ENCODE data around the gene FOXL1.

FOXL1 gene

DNA sequence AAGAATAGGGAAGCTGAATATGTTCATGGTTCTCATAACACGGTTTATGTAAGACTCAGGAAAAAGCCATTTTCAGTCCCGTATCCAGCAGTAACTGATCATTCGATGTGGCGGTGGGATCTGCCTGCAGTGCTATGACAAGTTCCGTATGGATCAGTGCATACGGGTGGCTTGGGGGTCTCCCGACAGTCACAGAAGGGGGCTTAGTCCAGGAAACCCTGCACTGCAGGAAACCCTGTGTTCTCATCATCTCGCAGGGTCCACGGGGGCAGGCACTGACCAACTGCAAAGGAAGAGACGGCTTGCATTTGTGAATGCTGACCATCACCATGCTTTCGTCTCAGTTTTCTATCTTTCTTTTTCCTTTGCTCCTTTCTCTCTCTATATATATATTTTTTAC, 31.1 kb upstream of the FOXL1 start:
- in situ Hi-C loops (cut with MboI; ENCODE audit: low sequenced_read_pairs) = no loop called here

DNA sequence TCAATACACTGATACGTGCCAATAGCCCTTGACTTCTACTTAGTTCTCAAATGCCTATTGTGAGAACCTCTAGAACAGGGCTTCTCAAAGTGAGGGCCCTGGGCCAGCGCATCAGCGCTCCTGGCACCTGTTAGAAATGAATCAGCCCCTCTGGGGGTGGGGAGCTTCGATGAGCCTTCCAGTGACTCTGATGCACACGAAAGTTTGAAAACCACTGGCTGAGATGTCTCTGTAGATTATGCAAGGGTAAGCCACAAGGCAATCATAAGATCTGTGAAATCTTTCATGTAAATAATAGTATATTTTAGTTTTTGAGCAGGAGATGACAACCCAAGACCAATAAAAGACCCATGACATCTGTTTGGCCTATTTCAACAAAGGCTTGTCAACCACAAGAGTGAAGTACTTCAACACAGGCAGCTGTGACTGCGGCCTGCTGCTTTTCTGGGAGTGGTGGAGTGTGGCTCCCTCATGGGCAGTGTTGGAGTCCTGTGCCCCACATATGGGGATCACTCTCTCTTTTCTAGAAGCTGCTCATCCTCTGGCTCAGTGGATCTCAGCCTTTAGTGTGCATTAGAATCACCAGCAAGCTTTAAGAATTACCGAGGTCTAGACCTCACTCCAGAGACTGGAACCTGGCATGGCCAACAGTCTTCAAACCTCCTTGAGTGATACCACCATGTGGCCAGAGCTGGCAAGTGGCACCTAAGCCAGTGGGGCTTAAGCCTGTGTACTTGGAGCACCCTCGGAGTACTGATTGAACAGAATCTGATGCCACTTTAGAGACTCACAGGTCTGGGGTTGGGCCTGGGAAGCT, 29.1 kb upstream of the FOXL1 start:
- in situ Hi-C loops (cut with MboI; ENCODE audit: low sequenced_read_pairs) = no loop called here

DNA sequence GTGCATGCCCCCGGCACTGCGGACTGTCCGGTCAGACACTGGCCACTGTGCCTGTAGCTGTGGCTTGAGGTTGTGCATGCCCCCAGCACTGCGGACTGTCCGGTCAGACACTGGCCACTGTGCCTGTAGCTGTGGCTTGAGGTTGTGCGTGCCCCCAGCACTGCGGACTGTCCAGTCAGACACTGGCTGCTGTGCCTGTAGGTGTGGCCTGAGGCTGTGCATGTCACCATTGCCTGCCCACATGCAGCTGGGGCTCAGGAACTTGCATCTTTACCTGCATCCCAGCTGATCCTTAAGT, 28.5 kb upstream of the FOXL1 start:
- in situ Hi-C loops (cut with MboI; ENCODE audit: low sequenced_read_pairs) = no loop called here

DNA sequence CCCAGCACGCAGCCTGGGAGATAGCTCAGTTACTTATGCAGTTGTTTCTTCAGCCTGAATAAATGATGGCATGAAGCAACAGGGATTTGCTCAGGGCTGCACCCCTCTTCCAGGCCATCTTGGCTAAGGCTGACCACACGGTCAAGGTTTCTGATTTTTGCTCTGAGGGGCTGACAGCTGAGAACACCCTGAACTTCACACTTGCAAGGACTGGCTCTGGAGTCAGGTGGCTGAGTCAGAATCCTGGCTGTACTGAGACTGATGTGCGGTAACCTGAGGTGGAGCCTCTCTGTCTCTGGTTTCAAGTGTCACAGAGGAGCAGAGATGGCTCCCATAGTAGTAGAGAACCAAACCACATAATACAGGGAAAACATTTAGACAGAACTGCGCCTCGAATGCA, 28.1 kb upstream of the FOXL1 start:
- in situ Hi-C loops (cut with MboI; ENCODE audit: low sequenced_read_pairs) = no loop called here

DNA sequence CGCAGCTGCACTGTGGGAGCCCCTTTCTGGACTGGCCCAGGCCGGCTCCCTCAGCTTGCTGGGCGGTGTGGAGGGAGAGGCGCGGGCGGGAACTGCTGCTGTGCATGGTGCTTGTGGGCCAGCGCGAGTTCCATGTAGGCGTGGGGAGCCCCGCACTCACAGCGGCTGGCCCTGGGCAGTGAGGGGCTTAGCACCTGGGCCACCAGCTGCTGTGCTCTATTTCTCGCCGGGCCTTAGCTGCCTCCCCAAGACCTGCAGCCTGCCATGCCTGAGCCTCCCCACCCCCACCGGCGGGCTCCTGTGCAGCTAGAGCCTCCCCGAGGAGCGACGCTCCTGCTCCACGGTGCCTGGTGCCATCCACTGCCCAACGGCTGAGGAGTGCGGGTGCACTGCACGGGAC, 25.0 kb upstream of the FOXL1 start:
- in situ Hi-C loops (cut with MboI; ENCODE audit: low sequenced_read_pairs) = no loop called here

DNA sequence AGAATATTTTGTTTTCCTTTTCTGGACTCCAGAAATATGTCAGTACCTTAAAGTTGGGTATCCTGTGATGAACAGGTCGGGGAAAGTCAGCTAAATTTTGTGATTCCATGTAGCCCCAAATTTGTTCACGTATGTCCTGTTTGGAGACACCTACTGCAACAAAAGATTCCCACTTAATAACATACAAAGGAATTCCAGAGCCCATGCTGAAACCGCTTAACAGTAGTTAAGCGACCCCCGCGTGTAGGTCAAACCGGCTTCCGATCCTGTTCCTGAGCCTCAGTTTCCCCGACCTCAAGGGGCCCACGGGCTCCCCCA, 23.8 kb upstream of the FOXL1 start:
- in situ Hi-C loops (cut with MboI; ENCODE audit: low sequenced_read_pairs) = no loop called here

DNA sequence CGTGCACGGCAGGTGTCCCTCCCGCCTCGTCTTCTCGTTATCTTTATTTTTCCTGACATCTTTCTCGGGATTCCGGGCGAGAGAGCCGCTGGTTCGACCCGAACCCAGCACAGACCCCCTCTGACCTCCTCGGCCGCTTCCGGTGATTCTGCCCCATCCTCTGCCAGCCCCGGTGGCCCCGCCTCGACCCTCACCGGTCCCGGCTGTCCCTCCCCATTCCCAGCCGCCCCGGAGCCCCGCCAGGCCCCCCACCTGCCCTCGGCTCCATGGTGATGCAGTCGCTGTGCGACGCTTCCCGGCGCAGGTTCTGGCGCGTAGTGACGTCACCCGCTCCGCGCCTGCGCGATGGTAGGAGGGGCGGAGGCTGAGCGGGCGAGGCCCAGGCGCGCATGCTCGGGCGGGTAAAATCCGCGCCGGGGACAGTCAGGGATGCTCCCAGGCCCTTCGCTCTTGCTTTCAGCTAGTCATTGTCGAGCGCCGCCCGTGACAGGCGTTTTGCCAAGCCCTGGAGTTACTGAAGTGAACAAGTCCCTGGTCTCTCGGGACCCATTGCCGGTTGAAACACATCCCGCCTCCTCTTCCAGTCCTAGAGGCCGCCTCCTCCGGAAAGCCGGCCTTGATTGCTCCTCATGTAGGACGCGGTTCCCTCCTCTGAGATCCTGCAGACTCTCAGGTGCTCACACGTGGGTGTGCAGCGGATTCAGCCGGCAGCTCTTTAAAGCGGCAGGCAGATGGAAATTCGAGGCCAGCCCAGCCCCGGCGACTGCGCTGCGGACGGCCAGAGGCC, 23.2 kb upstream of the FOXL1 start, which contains the start of gene MTHFSD:
Gene MTHFSD (minus strand): TSS at position 319 of the 787 bp plus-strand sequence. CDS start 51 bp downstream, at position 268.
- in situ Hi-C loops (cut with MboI; ENCODE audit: low sequenced_read_pairs) = no loop called here

DNA sequence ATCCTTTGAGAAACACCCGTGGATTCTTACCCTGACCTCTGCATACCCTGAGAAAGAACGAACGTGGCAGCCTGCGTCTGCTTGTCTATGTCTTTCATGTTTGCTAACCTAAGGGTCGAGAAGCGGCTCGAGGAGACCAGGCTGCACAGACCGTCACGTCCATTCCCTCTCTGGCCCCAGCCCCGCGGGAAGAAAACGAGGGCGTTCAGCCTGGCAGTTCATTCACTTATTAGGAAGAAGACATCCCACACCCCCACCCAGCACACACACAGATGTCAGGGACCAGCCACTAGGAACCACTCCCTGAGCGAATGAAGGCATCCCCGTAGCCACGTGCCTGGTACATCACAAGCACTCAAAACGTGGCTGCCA, 22.7 kb upstream of the FOXL1 start:
- in situ Hi-C loops (cut with MboI; ENCODE audit: low sequenced_read_pairs) = no loop called here

DNA sequence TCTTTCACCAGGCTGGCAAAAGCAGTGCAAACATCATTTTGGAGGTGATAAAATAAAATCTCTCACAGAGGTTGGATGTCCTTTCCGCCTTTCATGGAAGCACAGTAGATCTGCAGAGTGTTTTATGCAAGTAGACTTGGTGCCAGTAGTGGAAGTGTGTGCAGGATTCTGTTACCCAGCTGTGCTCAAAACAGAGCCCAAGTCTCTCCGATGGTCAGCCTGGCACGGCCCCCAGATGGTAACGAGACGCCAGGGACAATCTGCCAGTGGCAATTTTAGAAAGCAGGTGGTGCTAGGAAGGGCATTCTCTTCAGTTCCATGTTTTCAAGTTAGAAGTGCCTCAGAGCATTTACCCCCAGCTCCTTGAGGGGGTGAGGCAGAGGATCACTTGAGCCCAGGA, 21.8 kb upstream of the FOXL1 start:
- in situ Hi-C loops (cut with MboI; ENCODE audit: low sequenced_read_pairs) = no loop called here

DNA sequence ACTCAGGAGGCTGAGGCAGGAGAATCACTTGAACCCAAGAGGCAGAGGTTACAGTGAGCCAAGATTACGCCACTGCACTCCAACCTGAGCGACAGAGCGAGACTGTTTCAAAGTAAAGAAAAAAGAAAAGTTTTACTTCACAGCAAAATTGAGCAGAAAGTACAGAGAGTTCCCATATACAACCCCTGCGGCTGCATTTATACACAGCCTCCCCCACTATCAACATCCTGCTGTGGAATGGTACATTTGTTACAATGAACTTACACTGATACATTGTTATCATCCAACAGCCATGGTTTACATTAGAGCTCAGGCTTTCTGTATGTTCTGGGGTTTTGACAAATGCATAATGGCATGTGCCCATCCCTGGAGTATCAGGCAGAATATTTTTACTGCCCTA, 20.8 kb upstream of the FOXL1 start:
- in situ Hi-C loops (cut with MboI; ENCODE audit: low sequenced_read_pairs) = no loop called here

DNA sequence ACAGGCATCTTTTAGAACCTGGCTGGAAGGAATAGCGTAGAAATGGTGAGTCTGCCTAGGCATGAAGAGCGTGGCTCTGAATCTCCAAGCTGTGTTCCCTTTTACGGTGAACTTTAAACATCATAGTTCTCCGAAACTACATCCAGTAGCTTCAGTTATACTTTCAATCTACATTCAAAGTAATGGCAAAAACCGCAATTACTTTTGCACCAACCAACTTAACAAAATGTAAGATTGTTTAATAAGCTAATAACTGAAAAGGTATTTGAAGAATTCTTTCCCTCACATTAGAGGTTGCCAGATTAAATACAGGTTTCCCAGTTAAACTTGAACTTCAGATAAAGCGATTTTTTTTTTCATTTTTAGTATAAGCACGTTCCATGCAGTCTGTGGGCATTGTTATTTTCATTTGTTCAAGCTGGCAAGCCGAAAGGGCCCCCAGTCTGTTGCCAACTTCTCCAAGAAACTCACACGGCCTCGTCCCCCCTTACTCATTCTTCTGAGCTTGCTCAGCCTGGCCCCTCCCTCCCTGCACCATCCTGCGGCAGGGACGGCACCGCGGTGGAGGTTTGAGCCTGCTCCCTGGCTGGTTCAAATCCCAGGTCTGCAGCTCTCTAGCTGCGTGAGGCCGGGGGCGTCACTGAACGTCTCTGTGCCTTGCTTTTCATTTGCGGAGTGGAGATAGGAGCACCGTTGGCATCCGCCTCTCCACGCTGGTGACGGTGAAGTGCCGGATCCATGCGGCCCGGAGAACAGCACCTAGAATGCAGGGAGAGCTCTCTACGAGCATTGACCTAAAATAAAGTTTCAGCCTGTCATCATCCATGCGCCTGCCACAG, 19.8 kb upstream of the FOXL1 start:
- in situ Hi-C loops (cut with MboI; ENCODE audit: low sequenced_read_pairs) = no loop called here

DNA sequence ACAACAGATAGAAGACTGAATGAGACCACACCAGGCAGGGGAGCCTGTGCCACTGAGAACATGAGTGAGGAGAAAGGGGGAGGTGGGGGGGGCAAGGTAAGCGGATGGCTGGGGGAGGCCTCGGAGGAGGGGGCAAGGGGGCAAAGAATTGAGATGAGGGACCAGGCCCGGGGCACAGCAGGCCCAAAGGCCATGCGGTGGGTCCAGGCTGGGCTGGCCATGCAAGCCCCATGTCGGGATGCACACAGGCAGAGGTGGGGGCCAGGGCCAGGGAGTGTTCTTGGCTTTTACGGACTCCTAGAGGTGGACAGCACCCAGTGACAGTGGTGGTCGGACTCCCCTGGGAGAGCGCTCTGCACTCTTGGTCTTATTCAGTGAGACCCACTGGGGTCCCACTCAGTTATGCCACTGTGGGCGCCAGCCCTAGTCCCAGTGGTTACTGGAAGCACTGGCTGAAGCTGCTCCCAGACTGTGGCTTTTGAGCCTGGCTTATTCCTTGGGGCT, 18.5 kb upstream of the FOXL1 start:
- in situ Hi-C loops (cut with MboI; ENCODE audit: low sequenced_read_pairs) = no loop called here

DNA sequence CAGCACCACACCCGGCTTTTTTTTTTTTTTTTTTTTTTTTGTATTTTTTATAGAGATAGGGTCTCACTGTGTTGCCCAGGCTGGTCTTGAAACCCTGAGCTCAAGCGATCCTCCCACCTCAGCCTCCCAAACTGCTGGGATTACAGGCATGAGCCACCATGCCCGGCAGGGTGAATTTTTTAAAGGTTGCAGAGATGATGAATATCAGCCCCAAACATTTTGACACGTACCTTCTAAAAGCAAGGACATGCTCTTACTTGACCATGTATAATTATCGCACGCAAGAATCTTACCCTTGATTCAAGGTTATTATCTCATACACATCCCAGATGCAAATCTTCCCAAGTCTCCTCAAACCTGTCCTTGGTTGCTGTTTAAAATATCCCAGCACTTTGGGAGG, 16.0 kb upstream of the FOXL1 start:
- in situ Hi-C loops (cut with MboI; ENCODE audit: low sequenced_read_pairs) = no loop called here

DNA sequence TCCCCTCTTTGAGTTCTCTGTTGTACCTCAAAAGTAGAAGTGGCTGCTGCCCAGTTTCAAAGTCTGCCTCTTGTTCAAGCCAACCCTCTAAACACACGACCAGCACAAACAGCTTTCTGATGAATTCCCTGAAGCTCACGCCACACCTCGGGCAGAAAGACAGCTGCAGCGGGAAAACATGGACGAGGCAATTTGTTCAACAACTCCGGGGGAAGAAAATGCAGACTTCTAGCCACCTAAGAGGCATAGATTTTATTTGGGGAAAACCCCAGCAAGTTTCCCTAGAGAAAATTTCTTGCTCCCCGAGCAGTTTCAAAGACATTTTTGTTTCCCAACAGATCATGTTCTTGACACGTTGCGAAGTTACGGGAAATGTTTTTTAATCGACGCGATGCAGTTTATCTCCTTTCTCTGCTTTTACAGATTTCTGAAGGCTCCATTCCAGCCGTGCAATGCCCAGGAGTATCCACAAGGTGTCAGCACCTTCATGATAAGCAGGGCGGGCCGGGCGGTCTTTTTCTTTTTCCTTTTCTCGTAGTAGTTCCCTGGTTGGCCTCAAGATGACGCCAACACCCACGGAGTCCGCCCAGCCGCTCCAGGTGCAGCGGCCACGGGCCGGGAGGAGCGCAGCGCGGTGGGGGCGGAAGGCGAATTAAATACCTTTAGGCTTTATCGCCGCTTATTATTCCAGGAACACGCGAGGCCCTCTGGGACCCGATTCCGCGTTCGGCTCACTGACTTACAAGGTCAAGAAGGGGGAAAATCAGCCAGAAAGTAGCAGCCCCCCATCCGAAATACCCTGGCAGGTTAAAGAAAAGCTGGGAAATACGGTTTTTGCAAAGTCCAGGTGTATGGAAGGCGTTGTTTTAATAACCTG, 14.6 kb upstream of the FOXL1 start:
- in situ Hi-C loops (cut with MboI; ENCODE audit: low sequenced_read_pairs) = no loop called here

DNA sequence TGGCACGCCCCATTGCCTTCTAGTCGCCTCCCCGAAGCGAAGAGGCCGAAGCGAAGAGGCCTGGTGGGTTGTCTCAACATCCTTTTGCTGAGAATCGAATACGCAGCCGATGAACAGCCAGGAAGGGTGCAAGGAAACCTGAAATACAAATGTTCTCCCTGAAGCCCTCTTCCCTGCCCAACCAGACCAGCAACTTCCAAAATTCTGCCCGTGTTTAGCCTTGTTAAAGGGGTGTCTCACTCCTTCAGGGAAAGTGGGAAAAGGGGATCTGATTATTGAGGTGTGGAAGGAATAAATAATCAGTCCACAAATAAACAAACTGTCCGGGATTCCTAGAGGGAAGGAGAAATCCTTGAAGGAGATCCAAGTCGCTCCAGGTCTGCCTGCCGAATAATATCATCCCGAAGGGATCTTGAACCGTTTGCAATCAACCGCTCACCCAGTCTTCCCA, 13.1 kb upstream of the FOXL1 start:
- in situ Hi-C loops (cut with MboI; ENCODE audit: low sequenced_read_pairs) = no loop called here

DNA sequence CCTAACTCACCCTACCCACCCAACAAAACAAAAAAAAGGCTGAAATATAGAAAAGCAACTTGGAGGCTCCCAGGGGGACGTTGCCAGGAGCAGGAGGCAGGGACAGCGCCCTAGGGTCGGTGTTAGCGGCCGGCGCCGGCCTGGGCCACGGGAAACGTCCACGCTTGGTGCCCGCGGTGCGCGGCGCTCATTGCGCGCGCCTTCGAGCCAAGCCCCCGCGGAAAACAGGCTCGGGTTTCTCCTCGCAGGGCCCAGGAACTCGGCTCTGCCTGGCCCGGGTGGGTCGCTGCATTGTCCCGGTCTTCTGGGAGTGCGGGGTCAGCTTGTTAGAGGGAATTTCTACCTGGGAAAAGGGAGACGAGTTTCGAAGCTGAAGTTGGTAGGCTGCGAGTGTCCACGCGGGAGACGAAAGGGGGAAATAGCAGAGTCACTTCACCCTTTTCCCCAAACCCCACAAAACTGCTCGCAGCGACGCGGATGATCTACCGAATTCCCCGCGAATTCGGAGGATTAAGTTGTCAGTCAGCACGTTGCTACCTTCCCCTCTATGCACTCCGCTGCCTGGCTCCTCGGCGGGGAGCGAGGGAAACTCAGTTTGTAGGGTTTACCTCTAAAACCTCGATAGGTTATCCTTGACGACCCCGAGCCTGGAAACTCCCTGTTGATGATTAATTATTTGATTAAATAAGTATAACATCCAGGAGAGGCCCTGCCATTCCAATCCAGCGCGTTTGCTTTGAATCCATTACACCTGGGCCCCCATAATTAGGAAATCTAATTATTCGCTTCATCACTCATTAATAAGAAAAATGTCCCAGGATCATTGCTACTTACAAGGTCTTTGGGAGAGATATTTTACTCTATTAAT, 12.5 kb upstream of the FOXL1 start:
- in situ Hi-C loops (cut with MboI; ENCODE audit: low sequenced_read_pairs) = no loop called here

DNA sequence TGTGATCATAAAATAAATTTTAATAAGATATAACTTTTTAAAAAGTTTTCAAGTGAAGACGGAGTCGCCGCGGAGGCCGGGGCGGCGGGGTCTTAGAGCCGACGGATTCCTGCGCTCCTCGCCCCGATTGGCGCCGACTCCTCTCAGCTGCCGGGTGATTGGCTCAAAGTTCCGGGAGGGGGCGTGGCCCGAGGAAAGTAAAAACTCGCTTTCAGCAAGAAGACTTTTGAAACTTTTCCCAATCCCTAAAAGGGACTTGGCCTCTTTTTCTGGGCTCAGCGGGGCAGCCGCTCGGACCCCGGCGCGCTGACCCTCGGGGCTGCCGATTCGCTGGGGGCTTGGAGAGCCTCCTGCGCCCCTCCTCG, 11.8 kb upstream of the FOXL1 start, which contains the start of gene FOXC2:
Gene FOXC2 (plus strand): TSS at position 229 of the 365 bp plus-strand sequence. CDS start 507 bp downstream, outside the sequence.
- in situ Hi-C loops (cut with MboI; ENCODE audit: low sequenced_read_pairs) = no loop called here

DNA sequence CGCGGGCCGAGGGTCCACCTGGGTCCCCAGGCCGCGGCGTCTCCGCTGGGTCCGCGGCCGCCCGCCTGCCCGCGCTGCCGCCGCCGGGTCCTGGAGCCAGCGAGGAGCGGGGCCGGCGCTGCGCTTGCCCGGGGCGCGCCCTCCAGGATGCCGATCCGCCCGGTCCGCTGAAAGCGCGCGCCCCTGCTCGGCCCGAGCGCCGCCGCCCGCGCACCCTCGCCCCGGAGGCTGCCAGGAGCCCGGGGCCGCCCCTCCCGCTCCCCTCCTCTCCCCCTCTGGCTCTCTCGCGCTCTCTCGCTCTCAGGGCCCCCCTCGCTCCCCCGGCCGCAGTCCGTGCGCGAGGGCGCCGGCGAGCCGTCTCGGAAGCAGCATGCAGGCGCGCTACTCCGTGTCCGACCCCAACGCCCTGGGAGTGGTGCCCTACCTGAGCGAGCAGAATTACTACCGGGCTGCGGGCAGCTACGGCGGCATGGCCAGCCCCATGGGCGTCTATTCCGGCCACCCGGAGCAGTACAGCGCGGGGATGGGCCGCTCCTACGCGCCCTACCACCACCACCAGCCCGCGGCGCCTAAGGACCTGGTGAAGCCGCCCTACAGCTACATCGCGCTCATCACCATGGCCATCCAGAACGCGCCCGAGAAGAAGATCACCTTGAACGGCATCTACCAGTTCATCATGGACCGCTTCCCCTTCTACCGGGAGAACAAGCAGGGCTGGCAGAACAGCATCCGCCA, 11.2 kb upstream of the FOXL1 start:
- in situ Hi-C loops (cut with MboI; ENCODE audit: low sequenced_read_pairs) = no loop called here
